Measurements from ENCODE around the gene SRSF7. TPM values are rescaled to one million over a fixed set of nuclear protein-coding genes. Genes with fewer than 3 reads are reported as not detected.

The SRSF7 gene
- total RNA-seq, 4 donors from 2014 or later, result 60.8 to 135 (median 86.2) TPM

- no peak for TF ChIP-seq CTCF (IDR thresholded peaks at IDR 0.05; ENCODE audit: low read depth)
Measured at GRCh38 chr2:38771632-38772031, 20.5 kb upstream of the SRSF7 start.

GRCh38 chr2:38765551-38765950 is 14.4 kb upstream of the SRSF7 start:
- TF ChIP-seq CTCF (IDR thresholded peaks at IDR 0.05; ENCODE audit: low read depth), result no peak

- no peak for TF ChIP-seq CTCF (IDR thresholded peaks at IDR 0.05; ENCODE audit: low read depth)
Measured at GRCh38 chr2:38765149-38765548, 14.0 kb upstream of the SRSF7 start.

- no peak for TF ChIP-seq CTCF (IDR thresholded peaks at IDR 0.05; ENCODE audit: low read depth)
Measured at GRCh38 chr2:38763728-38764127, 12.6 kb upstream of the SRSF7 start.

- TF ChIP-seq CTCF (IDR thresholded peaks at IDR 0.05; ENCODE audit: low read depth), result no peak
Measured at GRCh38 chr2:38763228-38763627, 12.1 kb upstream of the SRSF7 start.

GRCh38 chr2:38754506-38754905 is 3.3 kb upstream of the SRSF7 start:
- TF ChIP-seq CTCF (IDR thresholded peaks at IDR 0.05; ENCODE audit: low read depth), result no peak

- no peak for TF ChIP-seq CTCF (IDR thresholded peaks at IDR 0.05; ENCODE audit: low read depth)
Measured at GRCh38 chr2:38754049-38754448, 2.9 kb upstream of the SRSF7 start.
